TTC549 (cell line): ENCODE results near the gene MEP1A.
"Not testable (repeated sequence)": the region's sequence is repeated elsewhere in the genome, so short reads cannot be mapped to it uniquely, and the experiment has no call there.

ENCODE experiments used
- FAIRE-seq: peaks from 2 replicates; lab custom pipeline; 2012; peaks lifted over from hg19 to GRCh38; lab: Jason Lieb, UNC

The MEP1A gene, protein sequence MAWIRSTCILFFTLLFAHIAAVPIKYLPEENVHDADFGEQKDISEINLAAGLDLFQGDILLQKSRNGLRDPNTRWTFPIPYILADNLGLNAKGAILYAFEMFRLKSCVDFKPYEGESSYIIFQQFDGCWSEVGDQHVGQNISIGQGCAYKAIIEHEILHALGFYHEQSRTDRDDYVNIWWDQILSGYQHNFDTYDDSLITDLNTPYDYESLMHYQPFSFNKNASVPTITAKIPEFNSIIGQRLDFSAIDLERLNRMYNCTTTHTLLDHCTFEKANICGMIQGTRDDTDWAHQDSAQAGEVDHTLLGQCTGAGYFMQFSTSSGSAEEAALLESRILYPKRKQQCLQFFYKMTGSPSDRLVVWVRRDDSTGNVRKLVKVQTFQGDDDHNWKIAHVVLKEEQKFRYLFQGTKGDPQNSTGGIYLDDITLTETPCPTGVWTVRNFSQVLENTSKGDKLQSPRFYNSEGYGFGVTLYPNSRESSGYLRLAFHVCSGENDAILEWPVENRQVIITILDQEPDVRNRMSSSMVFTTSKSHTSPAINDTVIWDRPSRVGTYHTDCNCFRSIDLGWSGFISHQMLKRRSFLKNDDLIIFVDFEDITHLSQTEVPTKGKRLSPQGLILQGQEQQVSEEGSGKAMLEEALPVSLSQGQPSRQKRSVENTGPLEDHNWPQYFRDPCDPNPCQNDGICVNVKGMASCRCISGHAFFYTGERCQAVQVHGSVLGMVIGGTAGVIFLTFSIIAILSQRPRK

GRCh38 chr6:46793138-46793537 is at the start of gene MEP1A:
MEP1A (plus strand) TSS chr6:46793389; CDS start chr6:46793399, 10 bp downstream.
- no peak for FAIRE-seq

DNA sequence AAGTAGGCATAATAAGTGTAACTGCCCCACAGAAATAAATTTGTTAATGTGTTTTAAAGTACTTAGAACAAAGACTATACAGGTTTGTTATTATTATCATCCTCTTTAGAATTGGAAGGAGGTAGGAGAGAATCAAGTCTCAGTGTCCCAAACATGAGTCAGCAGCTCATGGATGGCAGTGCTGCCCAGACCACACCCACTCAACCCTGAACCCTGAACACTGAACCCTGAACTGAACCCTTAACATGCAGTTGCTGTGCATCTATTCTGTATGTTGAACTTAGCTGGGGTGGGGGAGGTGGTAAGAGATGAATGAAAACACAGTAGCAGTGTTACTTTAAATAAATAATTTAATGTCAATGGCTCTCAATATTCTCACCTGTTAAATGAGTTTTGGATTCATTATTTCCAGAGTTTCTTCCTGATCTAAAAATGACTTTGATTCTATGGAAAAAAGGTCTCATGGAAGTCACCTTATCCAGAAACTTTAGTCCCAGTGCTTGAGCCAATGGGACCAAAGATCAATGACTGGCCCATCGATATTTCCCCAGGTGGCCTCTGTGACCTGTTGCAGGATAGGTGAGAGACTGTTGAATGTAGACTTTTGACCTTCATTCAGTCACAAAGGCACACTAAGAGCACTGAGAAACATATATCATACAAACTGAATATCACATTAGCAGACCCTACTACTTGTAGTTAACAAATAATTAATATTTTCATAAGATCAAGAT is 49.6 kb upstream of the MEP1A start:
- no peak for FAIRE-seq

DNA sequence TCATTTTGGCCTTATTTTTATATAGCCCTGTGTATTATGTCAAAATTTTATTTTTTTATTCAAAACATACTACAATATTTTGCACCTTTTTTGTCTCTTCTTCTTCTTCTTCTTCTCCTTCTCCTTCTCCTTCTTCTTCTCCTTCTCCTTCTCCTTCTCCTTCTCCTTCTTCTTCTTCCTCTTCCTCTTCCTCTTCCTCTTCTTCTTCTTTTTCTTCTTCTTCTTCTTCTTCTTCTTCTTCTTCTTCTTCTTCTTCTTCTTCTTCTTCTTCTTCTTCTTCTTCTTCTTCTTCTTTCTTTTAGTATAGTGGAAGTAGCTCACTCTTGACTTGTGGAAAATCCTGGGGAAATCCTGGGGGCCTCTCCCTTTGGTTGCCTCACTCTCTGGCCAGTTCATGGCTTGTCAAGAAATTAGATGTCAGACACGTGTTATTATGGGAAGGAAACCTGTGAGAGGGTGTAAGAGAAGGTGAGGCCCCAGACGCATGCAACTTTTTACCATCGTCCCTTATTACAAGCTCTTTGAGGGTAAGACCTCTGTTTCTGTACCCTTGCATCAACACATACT is 48.9 kb upstream of the MEP1A start:
- not testable (repeated sequence) for FAIRE-seq

DNA sequence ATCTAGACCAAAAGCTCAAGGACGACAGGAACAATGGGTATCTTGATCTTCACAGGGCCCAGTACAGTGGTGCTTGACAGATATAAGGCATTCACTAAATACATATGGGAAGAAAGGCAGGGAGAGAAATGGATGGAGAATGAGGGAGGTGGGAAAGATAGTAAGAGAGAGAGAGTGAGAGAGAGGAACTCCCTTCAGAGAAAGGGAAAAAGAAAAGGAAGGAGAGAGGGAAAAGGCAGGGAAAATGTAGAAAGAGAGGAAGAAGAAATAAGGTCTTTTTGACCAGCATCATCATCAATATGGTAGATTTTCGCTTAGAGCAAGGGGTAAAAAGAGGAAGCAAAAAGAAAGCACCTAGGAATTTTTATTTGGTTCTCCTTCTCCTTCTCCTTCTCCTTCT is 47.2 kb upstream of the MEP1A start:
- no peak for FAIRE-seq

DNA sequence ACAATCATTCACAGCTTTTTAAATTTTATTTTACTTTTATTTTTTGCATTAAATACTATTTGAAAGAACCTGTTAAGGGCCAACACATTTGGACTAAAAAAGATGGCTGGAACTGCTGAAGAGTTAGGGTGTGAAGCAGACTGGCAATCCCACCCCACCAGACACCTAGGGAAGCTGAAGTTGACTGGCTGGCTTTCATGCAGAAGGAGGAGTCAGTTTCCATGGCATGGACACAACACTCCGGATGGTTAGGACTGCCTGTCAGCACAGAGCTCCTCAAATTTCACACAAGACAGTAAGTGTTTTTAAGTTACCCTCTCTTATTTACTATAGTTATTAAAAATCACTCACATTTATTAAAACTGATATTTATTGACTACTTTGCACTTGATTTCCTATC is 46.5 kb upstream of the MEP1A start, which contains the start of gene ANKRD66:
Gene ANKRD66 (plus strand): TSS at position 238 of the 400 bp plus-strand sequence. CDS start 5,016 bp downstream, outside the sequence.
- no peak for FAIRE-seq

- no peak for FAIRE-seq
These were observed 44.2 kb upstream of the MEP1A start for GRCh38 chr6:46748940-46749503.

GRCh38 chr6:46749731-46750130 is 43.5 kb upstream of the MEP1A start:
- FAIRE-seq = no peak

DNA sequence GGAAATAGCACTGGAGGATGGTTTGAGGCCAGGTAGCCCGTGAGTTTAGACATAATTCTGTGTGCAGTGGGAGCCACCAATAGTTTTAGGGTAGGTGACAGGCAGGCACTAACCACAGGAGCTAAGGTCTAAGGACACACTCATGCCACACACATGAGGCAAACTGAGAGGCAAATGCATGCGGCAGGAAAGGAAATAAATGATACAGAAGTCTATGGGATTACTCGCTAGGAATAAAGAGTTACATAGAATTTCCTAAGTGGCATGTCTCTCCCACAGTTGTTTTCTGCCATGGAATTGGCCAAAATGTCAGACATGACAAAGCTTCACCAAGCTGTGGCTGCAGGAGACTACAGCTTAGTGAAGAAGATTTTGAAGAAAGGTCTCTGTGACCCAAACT is 41.5 kb upstream of the MEP1A start:
- FAIRE-seq = no peak

DNA sequence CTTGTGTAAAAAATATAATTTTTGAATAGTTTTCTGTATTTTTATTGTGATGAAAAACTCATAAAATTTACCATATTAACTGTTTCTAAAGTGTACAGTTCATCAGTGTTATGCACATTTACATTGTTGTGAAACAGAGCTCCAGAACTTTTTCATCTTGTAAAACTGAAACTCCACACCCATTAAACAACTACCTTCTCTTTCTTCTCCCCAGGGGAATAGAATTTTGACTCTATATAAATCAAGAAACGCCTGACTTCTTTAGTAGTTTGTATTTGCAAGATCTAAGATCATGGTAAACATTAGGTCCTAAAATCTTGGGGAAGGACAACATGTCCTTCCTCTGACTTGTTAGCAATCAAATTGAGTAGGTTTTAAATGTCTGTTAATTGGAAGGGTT is 37.3 kb upstream of the MEP1A start:
- no peak for FAIRE-seq

GRCh38 chr6:46756469-46757213 is 36.5 kb upstream of the MEP1A start:
- no peak for FAIRE-seq

GRCh38 chr6:46757214-46757596 is 36.0 kb upstream of the MEP1A start:
- no peak for FAIRE-seq

DNA sequence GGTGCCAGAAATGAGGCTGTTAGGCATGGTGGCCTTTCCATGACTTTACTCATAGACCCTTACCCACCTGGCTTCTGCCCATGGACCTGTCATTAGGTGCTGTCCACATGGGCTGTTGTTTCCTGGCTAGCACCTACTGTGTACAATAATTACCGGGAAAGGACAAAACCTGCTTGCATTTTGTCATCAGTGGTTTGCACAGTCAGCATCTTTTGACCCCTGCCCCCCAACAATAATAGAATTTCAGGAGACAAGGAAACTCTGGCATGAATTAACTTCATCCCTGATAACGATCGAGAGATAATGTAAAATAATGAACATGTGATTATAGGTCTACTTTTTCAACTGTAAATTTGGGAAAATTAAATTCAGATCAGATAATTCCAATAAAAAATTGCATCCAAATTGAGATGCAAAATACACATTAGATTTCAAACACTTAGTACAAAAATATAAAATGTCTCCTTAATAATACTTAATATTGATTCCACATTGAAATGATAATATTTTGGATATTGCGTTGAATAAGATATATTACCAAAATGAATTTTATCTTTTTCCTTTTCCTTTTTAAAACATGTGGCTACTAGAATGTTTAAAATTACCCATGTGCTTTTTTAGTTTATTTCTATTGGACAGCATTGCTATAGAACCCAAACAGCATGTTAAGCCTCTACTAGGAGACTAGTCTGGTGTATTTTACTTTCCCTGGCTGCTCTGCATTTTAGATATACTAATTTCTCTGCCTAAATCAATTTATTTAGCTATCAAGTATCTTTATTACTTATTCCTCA is 34.0 kb upstream of the MEP1A start:
- no peak for FAIRE-seq

DNA sequence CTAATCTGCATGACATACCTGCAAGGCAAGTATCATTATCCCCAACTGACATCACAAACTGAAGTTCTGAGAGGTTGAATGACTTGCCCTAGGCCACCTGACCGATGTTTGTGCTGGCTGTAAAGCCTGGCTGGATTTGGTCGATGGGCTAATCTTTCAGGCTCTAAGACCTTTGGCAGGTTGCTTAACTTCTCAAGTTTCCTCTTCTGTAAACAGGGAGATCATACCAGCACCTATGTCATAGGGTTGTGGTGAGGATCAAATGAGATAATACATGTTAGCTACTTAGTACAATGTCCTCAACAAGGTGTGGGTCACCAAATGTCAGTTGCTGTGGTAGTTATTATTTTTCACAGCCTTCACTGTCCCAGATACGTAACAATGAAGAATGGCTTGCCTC is 32.3 kb upstream of the MEP1A start:
- FAIRE-seq = no peak

DNA sequence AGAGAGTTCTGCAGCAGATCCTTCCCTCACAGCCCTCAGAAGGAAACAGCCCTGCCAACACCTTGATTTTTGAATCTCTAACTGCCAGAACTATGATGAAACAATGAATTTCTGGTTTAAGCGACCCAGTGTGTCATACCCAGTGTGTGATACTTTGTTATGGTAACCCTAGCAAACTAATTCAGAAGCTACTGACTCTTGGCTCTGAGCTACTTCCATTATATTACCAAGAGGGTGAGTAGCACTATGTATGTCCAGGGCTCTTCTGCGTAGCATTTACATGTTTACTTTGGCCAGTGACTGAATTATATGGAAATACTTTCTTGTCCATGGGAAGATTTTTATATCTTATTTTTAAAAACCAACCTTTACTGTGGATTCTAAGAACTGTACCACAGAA is 29.7 kb upstream of the MEP1A start:
- no peak for FAIRE-seq

GRCh38 chr6:46764280-46764679 is 28.9 kb upstream of the MEP1A start:
- FAIRE-seq = not testable (repeated sequence)

DNA sequence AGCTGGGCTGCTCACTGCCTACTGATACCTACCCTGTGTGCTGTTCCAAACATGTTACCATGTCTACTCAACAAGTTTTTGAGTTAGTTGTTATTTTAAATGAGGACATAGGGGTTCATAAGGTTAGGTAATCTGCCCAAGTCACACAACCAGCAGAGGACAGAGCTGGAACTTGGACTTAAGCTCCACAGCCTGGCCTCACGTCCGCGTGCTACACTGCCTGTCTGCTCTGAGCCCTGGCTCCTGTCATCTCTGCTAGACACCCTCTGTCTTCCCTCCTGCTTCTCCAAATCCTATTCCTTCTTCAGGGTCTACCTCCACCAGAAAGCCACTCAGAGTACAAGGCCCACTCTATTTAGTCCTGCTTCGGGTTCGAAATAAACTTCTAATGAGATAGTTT is 28.2 kb upstream of the MEP1A start:
- no peak for FAIRE-seq

- FAIRE-seq = no peak
These were observed 21.2 kb upstream of the MEP1A start for GRCh38 chr6:46772016-46772415.

DNA sequence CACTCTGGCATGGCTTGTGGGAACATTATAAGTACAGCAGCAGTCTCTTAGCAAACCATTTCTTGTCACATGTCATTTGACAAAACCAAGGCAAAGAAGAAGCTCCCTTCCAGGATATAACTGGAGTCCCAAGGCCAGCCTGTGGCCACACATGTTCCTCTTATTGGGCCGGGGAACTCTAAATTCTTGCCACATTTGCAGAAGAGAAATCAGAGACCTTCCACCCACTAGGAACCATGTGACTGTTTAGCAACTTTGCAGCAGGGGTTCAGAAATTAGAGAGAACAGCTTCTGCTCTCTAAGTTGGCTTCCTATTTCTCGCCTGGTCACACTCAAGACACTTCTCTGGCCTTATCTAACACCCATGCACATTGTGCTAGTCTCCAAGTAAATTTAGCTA is 20.4 kb upstream of the MEP1A start:
- no peak for FAIRE-seq

GRCh38 chr6:46773201-46773855 is 19.9 kb upstream of the MEP1A start:
- no peak for FAIRE-seq

DNA sequence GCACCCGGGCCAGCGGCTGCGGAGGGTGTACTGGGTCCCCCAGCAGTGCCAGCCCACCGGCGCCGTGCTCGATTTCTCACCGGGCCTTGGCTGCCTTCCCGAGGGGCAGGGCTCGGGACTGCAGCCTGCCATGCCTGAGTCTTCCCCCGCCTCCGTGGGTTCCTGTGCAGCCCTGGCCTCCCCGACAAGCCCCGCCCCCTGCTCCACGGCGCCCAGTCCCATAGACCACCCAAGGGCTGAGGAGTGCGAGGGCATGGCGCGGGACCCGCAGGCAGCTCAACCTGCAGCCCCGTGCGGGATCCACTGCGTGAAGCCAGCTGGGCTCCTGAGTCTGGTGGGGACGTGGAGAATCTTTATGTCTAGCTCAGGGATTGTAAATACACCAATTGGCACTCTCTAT is 18.5 kb upstream of the MEP1A start:
- FAIRE-seq = not testable (repeated sequence)
